NCI-H2196 treated with DMSO at 0.1 percent for 48 hours (cell line): ENCODE measurements around the gene FBXO42.

Experiments used
- DNase-seq: peaks from one replicate; lab custom pipeline; 2025; ENCODE audit not compliant: unreplicated experiment; lab: John Stamatoyannopoulos, UW

FBXO42 gene

DNA sequence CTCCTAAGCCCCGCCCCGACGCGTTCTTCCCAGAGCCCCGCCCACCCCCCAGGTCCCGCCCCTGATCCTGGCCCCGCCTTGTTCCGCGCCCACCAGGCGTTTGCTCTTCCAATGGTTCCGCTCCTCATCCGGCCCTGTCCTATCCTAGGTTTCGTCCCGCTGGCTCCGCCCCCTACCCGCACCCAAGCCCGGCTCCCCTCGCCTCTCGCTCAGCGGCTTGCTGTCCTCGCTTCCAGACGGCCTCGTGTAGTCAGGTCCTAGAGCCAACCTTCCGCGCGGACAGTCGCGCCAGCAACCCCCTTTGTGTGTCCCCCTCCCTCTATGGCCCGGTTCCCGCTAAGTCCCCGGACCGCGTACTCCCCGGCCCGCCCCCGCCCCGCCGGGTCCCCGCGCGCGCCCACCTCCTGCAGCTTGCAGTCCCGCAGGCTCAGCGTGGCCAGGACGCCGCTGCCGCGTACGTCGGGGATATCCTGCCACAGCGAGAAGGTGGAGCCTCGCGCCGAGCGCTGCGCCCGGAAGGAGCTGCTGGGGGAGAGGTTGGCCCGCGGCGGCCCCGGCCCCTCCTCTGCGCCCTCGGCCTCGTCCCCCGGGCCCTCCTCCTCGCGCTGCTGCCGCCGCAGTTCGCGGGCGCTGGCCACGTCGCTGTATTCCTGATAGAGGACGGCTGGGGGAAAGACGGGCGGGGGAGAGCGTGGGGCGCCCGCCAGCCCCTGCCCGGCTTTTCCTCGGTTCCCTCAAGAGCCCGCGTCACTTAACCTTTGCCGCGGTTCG, 145.5 kb downstream of the FBXO42 start:
- DNase-seq: peak; percentile 98

GRCh38 chr1:16205891-16206546, 146.3 kb downstream of the FBXO42 start:
- no peak for DNase-seq

- no peak for DNase-seq
Observed at GRCh38 chr1:16205334-16205671, 147.0 kb downstream of the FBXO42 start.

- peak; percentile 31 for DNase-seq
Observed at GRCh38 chr1:16204634-16205333, 147.5 kb downstream of the FBXO42 start.

- DNase-seq: no peak
Observed at GRCh38 chr1:16204216-16204615, 148.1 kb downstream of the FBXO42 start.

DNA sequence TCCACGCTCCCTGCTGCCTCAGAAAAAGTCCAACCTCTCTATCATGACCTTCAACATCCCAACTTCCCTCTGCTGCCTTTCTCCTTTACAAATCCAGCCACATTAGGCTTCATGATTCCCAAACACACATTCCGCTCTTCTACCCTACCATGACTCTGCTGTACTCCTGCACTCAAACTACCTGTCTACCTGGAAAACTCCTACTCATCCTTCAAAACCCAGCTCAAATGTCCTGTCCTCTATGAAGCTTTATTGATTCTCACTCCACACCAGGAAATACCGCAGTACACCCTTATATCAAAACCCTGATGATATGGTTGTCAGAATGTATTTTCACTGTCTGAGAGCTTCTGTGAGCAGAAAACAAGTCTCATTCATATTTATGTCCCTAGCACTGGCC, 148.7 kb downstream of the FBXO42 start:
- no peak for DNase-seq

DNA sequence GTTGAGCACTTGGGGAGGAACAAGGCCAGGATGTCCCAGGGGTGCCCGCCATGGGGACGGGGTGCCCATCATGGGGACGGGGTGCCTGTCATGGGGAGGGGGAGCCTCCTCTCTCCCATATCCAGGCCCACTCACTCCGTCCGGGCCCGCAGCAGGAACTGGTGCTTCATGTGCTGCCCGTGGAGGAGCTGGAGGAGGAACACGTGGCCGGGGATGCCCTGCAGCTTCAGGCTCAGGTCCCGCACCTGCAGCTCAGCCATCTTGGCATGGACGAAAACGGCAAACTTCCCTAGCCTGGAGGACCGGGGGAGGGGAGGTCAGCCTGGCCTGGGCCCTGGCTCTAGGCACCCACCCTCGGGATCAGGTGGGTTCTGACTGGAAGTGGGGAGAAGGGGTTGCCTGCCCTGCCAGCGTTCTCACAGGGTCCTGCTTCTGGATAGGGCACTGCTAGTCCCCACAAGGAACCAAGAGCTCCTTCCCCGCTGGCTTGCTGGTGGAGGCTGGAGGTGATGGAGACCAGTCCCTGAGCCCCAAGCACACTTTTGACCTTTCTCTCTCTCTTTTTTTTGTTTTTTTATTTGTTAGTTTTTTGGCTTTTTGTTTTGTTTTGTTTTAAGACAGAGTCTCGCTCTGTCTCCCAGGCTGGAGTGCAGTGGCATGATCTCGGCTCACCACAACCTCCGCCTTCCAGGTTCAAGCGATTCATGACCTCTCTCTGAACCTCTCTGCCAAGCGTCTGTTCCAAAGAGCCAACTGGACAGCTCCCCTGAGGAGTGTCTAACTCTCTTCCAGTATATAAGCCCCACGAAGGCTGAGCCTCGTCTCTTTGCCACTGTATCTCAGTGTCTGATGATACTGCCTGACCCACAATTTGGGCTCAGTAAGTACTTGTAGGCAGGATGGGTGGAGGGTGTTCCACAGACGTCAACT, 149.7 kb downstream of the FBXO42 start:
- DNase-seq: no peak

DNA sequence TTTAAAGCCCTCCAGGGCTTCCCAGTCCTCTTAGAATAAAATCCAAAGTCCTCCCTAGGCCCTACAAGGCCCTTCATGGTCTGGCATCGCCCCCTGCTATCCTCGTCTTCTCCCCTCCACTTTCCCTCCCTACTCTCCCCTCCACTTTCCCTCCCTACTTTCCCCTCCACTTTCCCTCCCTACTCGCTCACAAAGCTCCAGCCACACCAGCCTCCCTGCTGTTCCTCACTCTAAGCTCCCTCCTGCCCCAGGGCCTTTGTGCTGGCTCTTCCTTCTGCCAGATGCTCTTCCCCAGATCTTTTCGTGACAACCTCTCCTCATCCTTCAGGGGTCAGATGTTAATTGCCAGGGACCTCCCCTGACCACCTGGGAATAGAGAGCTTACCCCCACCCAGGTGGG, 152.6 kb downstream of the FBXO42 start:
- DNase-seq: no peak

GRCh38 chr1:16199157-16199501, 153.2 kb downstream of the FBXO42 start:
- DNase-seq: no peak

- DNase-seq: no peak
Observed at GRCh38 chr1:16198444-16199156, 153.7 kb downstream of the FBXO42 start.

DNA sequence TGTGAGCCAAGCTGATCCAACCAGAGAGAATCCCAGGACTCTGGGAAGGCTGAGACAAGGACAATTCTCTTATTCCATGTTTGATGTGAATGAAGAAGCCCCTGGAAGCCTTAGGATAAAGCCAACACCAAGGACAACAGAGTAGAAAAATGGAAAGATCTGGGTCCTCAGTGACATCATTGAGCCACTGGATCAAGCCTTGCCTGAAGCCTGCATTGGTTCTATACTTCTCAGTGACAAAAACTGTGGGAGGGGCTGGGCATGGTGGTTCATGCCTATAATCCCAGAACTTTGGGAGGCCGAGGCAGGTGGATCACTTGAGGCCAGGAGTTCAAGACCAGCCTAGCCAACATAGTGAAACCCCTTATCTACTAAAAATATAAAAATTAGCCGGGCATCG, 155.4 kb downstream of the FBXO42 start:
- no peak for DNase-seq
